Right cardiac atrium (tissue), 5 donors: Measurements from ENCODE around the gene CST1. TPM values are rescaled to one million over a fixed set of nuclear protein-coding genes. Genes with fewer than 3 reads are reported as not detected.
"Not testable (repeated sequence)": the region's sequence is repeated elsewhere in the genome, so short reads cannot be mapped to it uniquely, and the experiment has no call there.

Source experiments
- ATAC-seq, 2 donors: fragments of 200-7000 bp; cut with Tn5 transposase; one replicate each; pipeline versions ENCODE4 v1.8.0 to v1.9.1; 2020; ENCODE audit warnings: moderate library complexity in 2 of 2, mild to moderate bottlenecking in 1 of 2
- DNase-seq, 3 donors: peaks; one replicate each; pipeline ENCODE4 v3.0.0-alpha.2; 2020
- H3K27ac ChIP-seq: one replicate; pipeline ENCODE4 v1.5.1; 2013; ENCODE audit warnings: mild to moderate bottlenecking, low read length, control low read depth, moderate library complexity
- H3K27me3 ChIP-seq: one replicate; pipeline ENCODE4 v1.6.1; 2013; ENCODE audit not compliant: control insufficient read depth, insufficient read depth
- H3K4me1 ChIP-seq: one replicate; pipeline ENCODE4 v1.6.1; 2013; ENCODE audit warnings: low read length; ENCODE audit not compliant: control insufficient read depth, insufficient read depth
- H3K4me3 ChIP-seq: one replicate; pipeline ENCODE4 v1.5.1; 2013; ENCODE audit warnings: low read length, control low read depth
- H3K9me3 ChIP-seq: one replicate; pipeline ENCODE4 v1.6.1; 2013; ENCODE audit warnings: low read length; ENCODE audit not compliant: control insufficient read depth
- WGBS: extraction: QIAGEN DNeasy Blood & Tissue Kit; methylation state at CpG from one replicate; pipeline ENCODE4 v1.1.7; 2013; 5-methylcytosine and 5-hydroxymethylcytosine counted together
- intact Hi-C, 4 donors: fragments of 100-400 bp; cut with DNase I; formaldehyde crosslinking; loops; one replicate each; pipeline versions ENCODE4 v1.11.0 to v1.14.0; 2022 to 2023
- polyA plus RNA-seq: library from polyadenylated mRNA; stranded (reverse); fragments of 200-250 nt; gene quantifications from one replicate; pipeline ENCODE4 v1.2.3, GENCODE V29; 2013
- total RNA-seq, 4 donors: library from RNA; stranded (reverse); fragmentation: NEBNext Ultra II Directional; extraction: Animal tissue kit (Norgen Biotek cat#: 25700); gene quantifications; one replicate each; pipeline ENCODE4 v1.2.1, GENCODE V29; 2021
- donor health status: healthy with polysubstance abuse.
- donor health status: DM: no; HTN: yes; CAD: no.
- donor health status: DM: no; HTN: no; CAD: no.
- donor health status: DM: no; HTN: yes; CAD: no; lungs with severe emphysema.
- donor health status: DM: yes; HTN: yes; CAD: no.

Gene CST1
- total and polyA plus RNA-seq, 5 donors = not detected

DNA sequence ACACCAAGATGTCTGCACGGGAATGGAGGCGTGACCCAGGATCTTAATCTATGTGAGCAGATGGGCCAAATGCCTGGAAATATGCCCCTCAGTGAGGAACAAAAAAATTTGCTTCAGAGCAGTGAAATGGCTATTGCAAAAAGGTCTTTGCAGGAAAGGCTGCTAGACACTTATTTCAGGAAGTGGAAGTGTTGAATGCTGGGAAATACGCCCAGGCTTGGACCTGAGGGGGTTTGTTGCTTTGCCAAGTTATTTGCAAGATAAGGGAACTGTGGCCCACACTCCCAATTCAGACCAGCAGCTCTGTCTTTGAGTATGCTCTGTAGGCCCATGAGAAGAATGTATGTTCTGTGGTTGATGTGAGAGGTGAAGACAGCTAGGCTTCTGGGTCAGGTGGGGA is 15.3 kb downstream of the CST1 start:
- H3K9me3 ChIP-seq, H3K4me1 ChIP-seq, intact Hi-C loops, DNase-seq, H3K27ac ChIP-seq, H3K4me3 ChIP-seq, H3K27me3 ChIP-seq, ATAC-seq: not testable (repeated sequence)
- 54% methylated on average over 3 of the region's 3 CpGs for WGBS

- H3K27me3 ChIP-seq, intact Hi-C loops, H3K4me3 ChIP-seq, H3K4me1 ChIP-seq, H3K27ac ChIP-seq, H3K9me3 ChIP-seq, ATAC-seq, DNase-seq: not testable (repeated sequence)
- WGBS = 84% methylated on average over 2 of the region's 2 CpGs
Measured at GRCh38 chr20:23734949-23735348, 15.8 kb downstream of the CST1 start.

DNA sequence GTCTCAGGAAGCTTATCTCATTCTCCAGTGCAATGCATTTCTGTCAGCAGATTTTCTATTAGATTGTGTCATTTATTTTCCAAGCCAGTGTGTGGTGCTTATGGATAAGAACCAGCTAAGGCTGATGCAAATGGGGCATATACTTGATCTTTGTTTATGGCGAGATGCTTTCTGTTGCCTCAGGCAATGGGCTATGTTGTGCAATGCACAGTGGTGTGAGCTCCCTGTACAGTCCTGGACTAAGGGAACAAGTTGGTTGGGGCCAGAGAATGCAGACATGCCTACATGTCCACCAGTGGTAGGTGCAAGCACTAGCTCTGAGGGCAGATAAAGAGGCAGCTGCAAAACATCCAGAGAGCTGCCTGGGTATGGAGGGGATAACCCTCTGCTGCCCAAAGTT is 16.3 kb downstream of the CST1 start:
- H3K4me3 ChIP-seq, H3K4me1 ChIP-seq, DNase-seq, intact Hi-C loops, ATAC-seq, H3K27me3 ChIP-seq, H3K27ac ChIP-seq, H3K9me3 ChIP-seq: not testable (repeated sequence)
- 91% methylated on average over 1 of the region's 1 CpG for WGBS

DNA sequence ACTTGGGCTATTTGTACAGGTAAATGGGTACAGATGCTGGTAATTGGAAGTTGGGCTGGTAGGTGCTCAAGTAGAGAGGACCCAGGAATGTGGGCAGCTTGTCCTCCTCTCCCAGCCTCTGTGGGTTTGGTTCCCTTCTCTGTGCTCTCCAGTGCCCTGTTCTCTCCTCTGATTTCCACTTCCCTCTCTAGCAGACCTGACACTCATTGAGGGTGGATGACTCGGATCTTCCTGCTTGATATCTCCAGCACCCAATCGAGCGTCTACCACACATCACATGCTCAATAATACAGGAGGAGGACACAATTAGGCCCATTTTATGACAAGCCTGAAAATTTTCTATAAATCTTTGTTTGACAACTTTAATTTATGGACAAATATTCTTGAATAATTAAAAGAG is 23.7 kb downstream of the CST1 start:
- 73% methylated on average over 3 of the region's 3 CpGs for WGBS

DNA sequence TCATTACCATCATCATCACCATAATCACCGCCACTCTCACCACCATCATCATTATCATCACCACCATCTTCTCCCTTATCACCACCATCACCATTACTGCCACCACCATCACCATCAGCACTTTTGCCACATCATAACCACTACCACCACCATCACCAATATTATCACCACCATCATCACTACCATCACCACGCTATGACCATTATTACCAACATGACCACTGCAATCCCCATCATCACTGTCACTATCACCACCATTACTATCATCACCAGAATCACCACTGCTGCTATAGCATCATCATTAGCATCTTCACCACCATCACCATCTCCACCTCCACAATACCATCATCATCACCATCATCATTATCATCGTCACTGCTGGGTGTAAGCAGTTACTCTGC is 25.6 kb downstream of the CST1 start:
- no peak overlapping the region for H3K4me3 ChIP-seq
- H3K4me1 ChIP-seq = no peaks in the 10 kb centered on the region
- no peak for ATAC-seq

More for the DNA sequence above, 23.7 kb downstream of the CST1 start:
- no peak for DNase-seq
- Histone ChIP-seq H3K4me1 (no peaks in the 10 kb centered on the region), H3K27me3 (no peaks in the 10 kb centered on the region), H3K27ac (no peak overlapping the region), H3K9me3 (no peaks in the 10 kb centered on the region), H3K4me3 (no peak overlapping the region)
- no peak for ATAC-seq
- intact Hi-C loops = no loop called here

GRCh38 chr20:23723659-23724307 is 27.0 kb downstream of the CST1 start:
- H3K4me3 ChIP-seq, H3K4me1 ChIP-seq, H3K9me3 ChIP-seq, H3K27ac ChIP-seq, H3K27me3 ChIP-seq, intact Hi-C loops: not testable (repeated sequence)
- ATAC-seq = peak; percentile 47 to 51
- DNase-seq = peak in 1 of 3 donors; percentile 17
- 62% methylated on average over 2 of the region's 2 CpGs for WGBS

More for the DNA sequence above, 25.6 kb downstream of the CST1 start:
- intact Hi-C loops = no loop called here
- H3K27me3 ChIP-seq = no peaks in the 10 kb centered on the region
- no peaks in the 10 kb centered on the region for H3K9me3 ChIP-seq
- WGBS = 91% methylated on average over 3 of the region's 3 CpGs
- no peak for DNase-seq
- H3K27ac ChIP-seq = no peak overlapping the region

DNA sequence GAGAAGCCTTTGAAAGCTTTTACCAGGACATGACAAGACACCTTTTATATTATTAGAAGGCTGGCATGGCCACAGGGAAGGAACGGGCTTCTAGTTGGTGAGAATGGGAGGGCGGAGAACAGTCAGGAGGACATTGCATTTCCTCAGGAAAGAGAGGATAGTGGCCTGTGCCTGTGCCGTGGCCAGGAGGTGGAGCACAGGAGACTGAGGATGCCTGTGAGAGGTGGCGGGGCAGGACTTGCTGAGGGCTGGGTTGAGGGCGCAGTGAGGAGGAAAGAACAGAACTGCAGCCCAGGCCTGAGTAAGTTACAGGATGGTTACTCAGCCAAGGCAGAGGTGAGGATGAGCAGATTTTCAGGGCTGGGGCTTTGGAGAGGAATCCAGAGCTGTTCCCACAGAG is 27.9 kb downstream of the CST1 start:
- intact Hi-C loops, H3K27ac ChIP-seq, H3K27me3 ChIP-seq, H3K4me1 ChIP-seq, ATAC-seq, H3K9me3 ChIP-seq, H3K4me3 ChIP-seq, DNase-seq: not testable (repeated sequence)
- 67% methylated on average over 5 of the region's 5 CpGs for WGBS

GRCh38 chr20:23721962-23722361 is 28.8 kb downstream of the CST1 start:
- H3K27ac ChIP-seq = no peak overlapping the region
- no peak for ATAC-seq
- intact Hi-C loops = no loop called here
- DNase-seq = no peak
- H3K4me1 ChIP-seq = no peaks in the 10 kb centered on the region
- no peak overlapping the region for H3K4me3 ChIP-seq
- no peaks in the 10 kb centered on the region for H3K9me3 ChIP-seq
- 25% methylated on average over 1 of the region's 1 CpG for WGBS
- H3K27me3 ChIP-seq = no peaks in the 10 kb centered on the region

GRCh38 chr20:23719351-23719750 is 31.4 kb downstream of the CST1 start:
- H3K27ac ChIP-seq, intact Hi-C loops, ATAC-seq, H3K4me3 ChIP-seq, H3K9me3 ChIP-seq, H3K4me1 ChIP-seq, DNase-seq, H3K27me3 ChIP-seq: not testable (repeated sequence)
- 46% methylated on average over 9 of the region's 9 CpGs for WGBS

DNA sequence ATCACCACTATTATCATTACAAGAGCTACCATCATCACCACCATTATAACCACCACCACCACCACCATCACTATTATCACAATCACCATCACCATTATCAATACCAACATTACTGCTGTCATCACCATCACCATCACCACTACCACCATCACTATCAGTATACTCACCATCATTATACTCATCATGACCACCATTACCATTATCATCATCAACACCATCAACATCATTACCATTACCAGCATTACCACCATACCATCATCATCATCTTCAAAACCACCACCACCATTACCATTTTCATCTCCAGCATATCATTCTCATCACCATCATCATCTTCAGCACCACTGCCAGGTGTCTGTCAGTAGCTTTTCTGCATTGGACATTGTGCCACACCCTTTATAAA is 39.0 kb downstream of the CST1 start:
- H3K27me3 ChIP-seq, intact Hi-C loops, H3K4me3 ChIP-seq, ATAC-seq, H3K4me1 ChIP-seq, H3K27ac ChIP-seq, DNase-seq, H3K9me3 ChIP-seq: not testable (repeated sequence)

- ATAC-seq (no peak), DNase-seq (no peak)
- Histone ChIP-seq H3K27me3 (no peaks in the 10 kb centered on the region), H3K4me3 (no peak overlapping the region), H3K27ac (no peak overlapping the region), H3K9me3 (no peaks in the 10 kb centered on the region), H3K4me1 (no peaks in the 10 kb centered on the region)
- intact Hi-C loops = no loop called here
- WGBS = 93% methylated on average over 4 of the region's 4 CpGs
Measured at GRCh38 chr20:23710771-23711170, 40.0 kb downstream of the CST1 start.

DNA sequence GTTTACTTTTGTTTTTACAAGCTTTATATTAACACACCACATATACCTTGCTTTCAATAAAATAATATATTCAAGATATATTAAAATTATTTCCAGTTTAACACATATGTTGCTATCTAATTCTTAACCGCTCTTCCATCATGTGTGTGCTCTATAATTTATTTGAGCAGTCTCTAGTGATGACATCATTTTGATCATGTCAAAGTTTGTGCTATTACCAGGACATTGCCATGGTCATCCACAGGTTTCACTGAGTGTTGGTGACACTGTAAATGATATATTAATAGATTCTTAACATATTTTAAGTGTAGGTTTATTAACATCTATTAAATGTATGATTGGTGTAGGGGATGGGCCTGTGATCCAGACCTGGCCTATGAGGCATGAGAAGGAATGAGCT is 44.8 kb downstream of the CST1 start:
- no peak overlapping the region for H3K4me3 ChIP-seq
- no peak for ATAC-seq
- H3K9me3 ChIP-seq = no peaks in the 10 kb centered on the region
- H3K27me3 ChIP-seq = no peaks in the 10 kb centered on the region
- no peaks in the 10 kb centered on the region for H3K4me1 ChIP-seq
- intact Hi-C loops = no loop called here
- no peak overlapping the region for H3K27ac ChIP-seq
- no peak for DNase-seq
- 96% methylated on average over 1 of the region's 1 CpG for WGBS
